ENCODE measurements around the gene CCDC63. TPM values are rescaled to one million over a fixed set of nuclear protein-coding genes. Genes with fewer than 3 reads are reported as not detected.

Gene CCDC63
- total RNA-seq, 1 donor, result not detected

GRCh38 chr12:110869803-110870202, 23.0 kb downstream of the CCDC63 start:
- TF ChIP-seq, protein P1, sequence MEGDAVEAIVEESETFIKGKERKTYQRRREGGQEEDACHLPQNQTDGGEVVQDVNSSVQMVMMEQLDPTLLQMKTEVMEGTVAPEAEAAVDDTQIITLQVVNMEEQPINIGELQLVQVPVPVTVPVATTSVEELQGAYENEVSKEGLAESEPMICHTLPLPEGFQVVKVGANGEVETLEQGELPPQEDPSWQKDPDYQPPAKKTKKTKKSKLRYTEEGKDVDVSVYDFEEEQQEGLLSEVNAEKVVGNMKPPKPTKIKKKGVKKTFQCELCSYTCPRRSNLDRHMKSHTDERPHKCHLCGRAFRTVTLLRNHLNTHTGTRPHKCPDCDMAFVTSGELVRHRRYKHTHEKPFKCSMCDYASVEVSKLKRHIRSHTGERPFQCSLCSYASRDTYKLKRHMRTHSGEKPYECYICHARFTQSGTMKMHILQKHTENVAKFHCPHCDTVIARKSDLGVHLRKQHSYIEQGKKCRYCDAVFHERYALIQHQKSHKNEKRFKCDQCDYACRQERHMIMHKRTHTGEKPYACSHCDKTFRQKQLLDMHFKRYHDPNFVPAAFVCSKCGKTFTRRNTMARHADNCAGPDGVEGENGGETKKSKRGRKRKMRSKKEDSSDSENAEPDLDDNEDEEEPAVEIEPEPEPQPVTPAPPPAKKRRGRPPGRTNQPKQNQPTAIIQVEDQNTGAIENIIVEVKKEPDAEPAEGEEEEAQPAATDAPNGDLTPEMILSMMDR (IDR thresholded peaks at IDR 0.05; ENCODE audit: insufficient read depth, low read length), result no peak
- no peak for DNase-seq (ENCODE audit: low read depth)
- H3K4me3 ChIP-seq (ENCODE audit: low read depth, low read length), result no peak overlapping the region

- no peak for DNase-seq (ENCODE audit: low read depth)
- TF ChIP-seq, protein P1 (IDR thresholded peaks at IDR 0.05; ENCODE audit: insufficient read depth, low read length), result no peak
- H3K4me3 ChIP-seq (ENCODE audit: low read depth, low read length), result no peak overlapping the region
These were observed 25.3 kb downstream of the CCDC63 start for GRCh38 chr12:110872100-110872499.

GRCh38 chr12:110874351-110874750, 27.6 kb downstream of the CCDC63 start:
- no peak for DNase-seq (ENCODE audit: low read depth)
- TF ChIP-seq, protein P1 (IDR thresholded peaks at IDR 0.05; ENCODE audit: insufficient read depth, low read length), result no peak
- no peak overlapping the region for H3K4me3 ChIP-seq (ENCODE audit: low read depth, low read length)

DNA sequence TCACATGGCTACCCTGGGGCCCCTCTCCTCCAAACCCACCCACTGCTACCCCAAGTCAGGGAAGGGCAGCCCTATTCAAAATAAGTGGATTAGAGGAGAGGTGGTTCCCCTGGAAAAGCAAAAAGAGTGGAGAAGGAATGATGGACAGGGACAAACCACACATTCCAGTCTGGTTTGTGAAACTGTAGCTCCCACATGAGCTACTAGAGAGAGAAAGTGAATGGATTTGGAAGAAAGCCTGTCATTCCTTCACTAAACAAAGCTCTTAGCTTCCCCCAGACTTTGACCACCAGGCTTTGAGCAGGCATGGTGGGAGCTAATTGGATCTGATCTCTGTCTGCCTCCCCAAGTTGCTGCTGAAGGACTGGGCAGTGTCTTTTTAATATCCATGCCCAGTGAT, 28.0 kb downstream of the CCDC63 start:
- no peak for DNase-seq (ENCODE audit: low read depth)
- no peak overlapping the region for H3K4me3 ChIP-seq (ENCODE audit: low read depth, low read length)
- TF ChIP-seq, protein P1 (IDR thresholded peaks at IDR 0.05; ENCODE audit: insufficient read depth, low read length), result no peak

DNA sequence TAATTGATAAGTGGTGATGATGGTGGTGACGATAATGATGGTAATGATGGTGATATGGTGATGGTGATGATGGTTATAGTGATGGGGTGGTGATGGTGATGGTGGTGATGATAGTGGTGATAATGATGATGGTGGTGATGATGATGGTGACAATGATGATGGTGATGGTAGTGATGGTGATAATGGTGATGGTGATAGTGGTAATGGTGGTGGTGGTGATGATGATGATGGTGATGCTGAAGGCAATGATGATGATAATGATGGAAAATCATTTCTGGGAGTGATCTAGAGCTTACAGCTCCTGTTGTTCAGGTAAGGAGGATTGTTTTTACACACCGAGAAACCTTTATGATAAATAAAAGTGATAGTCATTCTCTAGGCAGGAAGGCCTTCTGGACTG, 33.9 kb downstream of the CCDC63 start:
- TF ChIP-seq, protein P1 (IDR thresholded peaks at IDR 0.05; ENCODE audit: insufficient read depth, low read length), result no peak

DNA sequence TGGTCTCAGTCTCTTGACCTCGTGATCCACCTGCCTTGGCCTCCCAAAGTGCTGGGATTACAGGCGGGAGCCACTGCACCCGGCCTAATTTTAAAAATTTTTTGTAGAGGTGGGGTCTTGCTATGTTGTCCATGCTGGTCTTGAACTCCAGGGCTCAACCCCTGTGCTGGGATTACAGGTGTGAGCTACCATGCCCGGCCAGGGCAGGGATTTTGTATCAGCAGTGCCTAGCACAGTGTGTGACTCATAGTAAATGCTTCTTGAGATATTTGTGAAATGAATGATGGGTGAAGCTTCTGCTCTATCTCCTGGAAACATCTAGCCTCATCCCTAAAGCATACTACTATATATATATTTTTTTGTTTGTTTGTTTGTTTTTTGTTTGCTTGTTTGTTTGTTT, 36.5 kb downstream of the CCDC63 start:
- TF ChIP-seq, protein P1 (IDR thresholded peaks at IDR 0.05; ENCODE audit: insufficient read depth, low read length), result no peak
- no peak for DNase-seq (ENCODE audit: low read depth)
- H3K4me3 ChIP-seq (ENCODE audit: low read depth, low read length), result no peak overlapping the region

More for the DNA sequence above, 33.9 kb downstream of the CCDC63 start:
- H3K4me3 ChIP-seq (ENCODE audit: low read depth, low read length), result no peak overlapping the region
- DNase-seq (ENCODE audit: low read depth), result no peak

DNA sequence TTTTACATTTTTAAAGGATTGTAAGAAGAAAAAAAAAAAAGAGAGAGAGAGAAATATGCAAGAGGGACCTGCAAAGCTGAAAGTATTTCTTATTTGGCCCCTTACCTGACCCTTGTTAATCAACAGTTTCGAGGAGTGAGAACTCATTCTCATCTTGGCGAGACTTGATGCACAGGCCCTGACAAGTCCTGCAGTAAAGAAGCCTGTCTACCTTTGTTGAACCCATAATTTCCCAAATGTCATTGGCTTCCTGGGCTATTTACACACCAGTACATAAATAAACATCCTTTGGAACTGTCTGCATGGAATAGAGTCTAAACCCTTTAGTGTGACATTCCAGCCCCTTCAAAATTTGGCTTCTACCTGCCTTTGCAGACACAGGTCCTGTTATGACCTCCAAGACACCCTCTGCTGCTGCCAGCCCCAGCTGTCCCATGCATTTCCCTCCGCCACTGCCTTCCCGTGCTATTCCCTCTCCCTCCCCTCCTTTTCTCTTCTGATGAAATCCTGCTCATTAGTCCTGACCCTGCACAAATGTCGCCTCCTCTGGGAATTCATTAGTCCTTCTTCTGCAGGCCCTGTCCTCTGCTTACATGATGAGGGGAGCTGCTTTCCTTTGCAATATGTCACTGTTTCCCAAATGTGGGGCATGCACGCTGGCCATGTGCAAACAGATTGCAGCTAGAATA, 38.5 kb downstream of the CCDC63 start:
- H3K4me3 ChIP-seq (ENCODE audit: low read depth, low read length), result no peak overlapping the region
- no peak for DNase-seq (ENCODE audit: low read depth)

More for the DNA sequence above, 38.5 kb downstream of the CCDC63 start:
- TF ChIP-seq, protein P1 (IDR thresholded peaks at IDR 0.05; ENCODE audit: insufficient read depth, low read length), result no peak
